Fibroblast of lung (primary cell): ENCODE results near the gene RNGTT. TPM values are rescaled to one million over a fixed set of nuclear protein-coding genes. Genes with fewer than 3 reads are reported as not detected.
"Not testable (repeated sequence)": the region's sequence is repeated elsewhere in the genome, so short reads cannot be mapped to it uniquely, and the experiment has no call there.

Experiments
- DNase-seq, 2 donors: peaks; one replicate each; pipeline versions ENCODE4 v3.0.0 to v3.0.0-alpha.2; 2010; ENCODE audit warnings: low read depth in 2 of 2
- H2AFZ ChIP-seq: 2 replicates; pipeline ENCODE4 v1.5.1; 2012; ENCODE audit warnings: low read length, control low read depth, inconsistent platforms
- H3K27ac ChIP-seq: 2 replicates; pipeline ENCODE4 v1.5.1; 2011; ENCODE audit warnings: low read length, control low read depth; ENCODE audit not compliant: insufficient read depth
- H3K27me3 ChIP-seq: 2 replicates; pipeline ENCODE4 v1.5.1; 2011; ENCODE audit warnings: mild to moderate bottlenecking, low read length; ENCODE audit not compliant: control insufficient read depth, insufficient read depth
- H3K36me3 ChIP-seq: 2 replicates; pipeline ENCODE4 v1.5.1; 2011; ENCODE audit warnings: low read length; ENCODE audit not compliant: control insufficient read depth, insufficient read depth
- H3K4me1 ChIP-seq: 2 replicates; pipeline ENCODE4 v1.5.1; 2011; ENCODE audit warnings: low read length; ENCODE audit not compliant: control insufficient read depth, insufficient read depth; ENCODE audit errors: extremely low read depth
- H3K4me2 ChIP-seq: 2 replicates; pipeline ENCODE4 v1.5.1; 2011; ENCODE audit warnings: low read length, control low read depth; ENCODE audit not compliant: insufficient read depth; ENCODE audit errors: extremely low read depth
- H3K4me3 ChIP-seq, 4 experiments: fragments of 200-600 bp in 1 of 4; sonication (generic) in 1 of 4; replicated peaks in 1 of 4; 2 replicates each; pipeline ENCODE4 v1.5.1; 2011 to 2016; ENCODE audit warnings: low read length in 4 of 4, low read depth in 3 of 4, mild to moderate bottlenecking in 3 of 4, control low read depth in 2 of 4, inconsistent platforms in 1 of 4, mixed read lengths in 1 of 4; ENCODE audit not compliant: insufficient read depth in 1 of 4; ENCODE audit errors: control extremely low read depth in 1 of 4
- H3K79me2 ChIP-seq: 2 replicates; pipeline ENCODE4 v1.5.1; 2012; ENCODE audit warnings: mild to moderate bottlenecking, low read length, inconsistent platforms; ENCODE audit not compliant: control insufficient read depth, insufficient read depth
- H3K9ac ChIP-seq: 2 replicates; pipeline ENCODE4 v1.5.1; 2011; ENCODE audit warnings: mild to moderate bottlenecking, low read length, control low read depth; ENCODE audit not compliant: insufficient read depth
- H3K9me3 ChIP-seq: 2 replicates; pipeline ENCODE4 v1.5.1; 2012; ENCODE audit warnings: low read depth, low read length; ENCODE audit not compliant: control insufficient read depth, insufficient read depth
- H4K20me1 ChIP-seq: 2 replicates; pipeline ENCODE4 v1.5.1; 2011; ENCODE audit warnings: low read length; ENCODE audit not compliant: control insufficient read depth, insufficient read depth; ENCODE audit errors: extremely low read depth
- CTCF ChIP-seq, 2 donors: IDR thresholded peaks in 1 of 2; conservative IDR thresholded peaks in 1 of 2; 1 replicate in 1 of 2; 2 replicates in 1 of 2; pipeline ENCODE4 v1.5.1; 2011 to 2012; ENCODE audit warnings: low read length in 2 of 2, control low read depth in 1 of 2, inconsistent platforms in 1 of 2, low read depth in 1 of 2, mild to moderate bottlenecking in 1 of 2
- EZH2 ChIP-seq: IDR thresholded peaks from 2 replicates; pipeline ENCODE4 v1.5.1; 2012; ENCODE audit warnings: low read length, control low read depth, mild to moderate bottlenecking; ENCODE audit errors: missing control alignments
- polyA plus RNA-seq, 2 donors: library from polyadenylated mRNA; depleted of rRNA in 1 of 2; stranded (reverse) in 1 of 2; unstranded in 1 of 2; fragments of >200 nt; gene quantifications; 2 replicates each; pipeline ENCODE4 v1.2.1, GENCODE V29; 2011 to 2012; ENCODE audit warnings: missing spikeins in 1 of 2
- total RNA-seq: library from RNA; depleted of rRNA; stranded (reverse); fragments of >200 nt; gene quantifications from 2 replicates; pipeline ENCODE4 v1.2.1, GENCODE V29; 2014

The RNGTT gene
- total and polyA plus RNA-seq, 2 donors (not counting 1 experiment from before 2014, with no cell fraction given) = 10.7 to 12.7 TPM

- Histone ChIP-seq H3K27me3 (no peaks in the 10 kb centered on the region), H3K4me2 (no peak overlapping the region), H3K4me1 (peaks cover 3% of the 10 kb centered on the region), H3K4me3 (no peak overlapping the region), H3K79me2 (no peaks in the 10 kb centered on the region), H3K9me3 (no peaks in the 10 kb centered on the region), H3K9ac (no peak overlapping the region), H3K27ac (no peak overlapping the region), H2AFZ (no peak overlapping the region), H4K20me1 (no peaks in the 10 kb centered on the region), H3K36me3 (no peaks in the 10 kb centered on the region)
- TF ChIP-seq EZH2 (no peak), CTCF (conservative IDR thresholded peaks at IDR 0.05 in 1 of 2, IDR thresholded peaks at IDR 0.05 in 1 of 2; ENCODE audit: low read depth in 1 of 2, low read length in 2 of 2) (no peak)
- DNase-seq = no peak
Measured at GRCh38 chr6:88840289-88840688, 123.1 kb downstream of the RNGTT start.

- DNase-seq = no peak
- H3K79me2 ChIP-seq = no peaks in the 10 kb centered on the region
- peaks cover 3% of the 10 kb centered on the region for H3K4me1 ChIP-seq
- no peak overlapping the region for H3K27ac ChIP-seq
- no peak overlapping the region for H3K4me2 ChIP-seq
- no peaks in the 10 kb centered on the region for H3K27me3 ChIP-seq
- no peaks in the 10 kb centered on the region for H4K20me1 ChIP-seq
- H3K36me3 ChIP-seq = no peaks in the 10 kb centered on the region
- no peak overlapping the region for H2AFZ ChIP-seq
- no peak for TF ChIP-seq EZH2
- no peak for TF ChIP-seq CTCF (conservative IDR thresholded peaks at IDR 0.05 in 1 of 2, IDR thresholded peaks at IDR 0.05 in 1 of 2; ENCODE audit: low read depth in 1 of 2, low read length in 2 of 2)
- H3K9me3 ChIP-seq = no peaks in the 10 kb centered on the region
- H3K9ac ChIP-seq = no peak overlapping the region
- no peak overlapping the region for H3K4me3 ChIP-seq
Measured at GRCh38 chr6:88839280-88839679, 124.1 kb downstream of the RNGTT start.

GRCh38 chr6:88835210-88835609 is 128.2 kb downstream of the RNGTT start:
- Histone ChIP-seq H3K79me2 (no peaks in the 10 kb centered on the region), H3K27me3 (no peaks in the 10 kb centered on the region), H2AFZ (no peak overlapping the region), H3K9ac (no peak overlapping the region), H3K9me3 (no peaks in the 10 kb centered on the region), H4K20me1 (no peaks in the 10 kb centered on the region), H3K4me1 (no peaks in the 10 kb centered on the region), H3K4me3 (no peak overlapping the region), H3K4me2 (no peak overlapping the region), H3K27ac (no peak overlapping the region), H3K36me3 (no peaks in the 10 kb centered on the region)
- no peak for DNase-seq
- TF ChIP-seq CTCF (conservative IDR thresholded peaks at IDR 0.05 in 1 of 2, IDR thresholded peaks at IDR 0.05 in 1 of 2; ENCODE audit: low read depth in 1 of 2, low read length in 2 of 2) = no peak
- TF ChIP-seq EZH2 = no peak

- H4K20me1 ChIP-seq, H3K4me2 ChIP-seq, H3K79me2 ChIP-seq, DNase-seq, H3K4me3 ChIP-seq, H3K4me1 ChIP-seq, H2AFZ ChIP-seq, H3K9ac ChIP-seq, H3K27ac ChIP-seq, H3K27me3 ChIP-seq, H3K36me3 ChIP-seq, H3K9me3 ChIP-seq: not testable (repeated sequence)
Measured at GRCh38 chr6:88833071-88833470, 130.3 kb downstream of the RNGTT start.

GRCh38 chr6:88827599-88827998 is 135.8 kb downstream of the RNGTT start:
- H3K27me3 ChIP-seq, H3K79me2 ChIP-seq, H3K9me3 ChIP-seq, H3K36me3 ChIP-seq, H3K9ac ChIP-seq, H3K4me3 ChIP-seq, H3K4me1 ChIP-seq, H3K4me2 ChIP-seq, H3K27ac ChIP-seq, DNase-seq, H4K20me1 ChIP-seq, H2AFZ ChIP-seq: not testable (repeated sequence)
